Trophoblast cell (in vitro differentiated cells and primary cell): ENCODE measurements around the gene PDE4D.
"Not testable (repeated sequence)": the region's sequence is repeated elsewhere in the genome, so short reads cannot be mapped to it uniquely, and the experiment has no call there.

ENCODE experiments used
- DNase-seq, 2 donors: peaks; one replicate each; pipeline ENCODE4 v3.0.0-alpha.2; 2016
- H2AFZ ChIP-seq: 2 replicates; pipeline ENCODE4 v1.6.1; 2013; ENCODE audit warnings: low read length, moderate library complexity, mild to moderate bottlenecking; ENCODE audit not compliant: insufficient read depth, poor library complexity
- H2AK5ac ChIP-seq: 2 replicates; pipeline ENCODE4 v1.6.1; 2013; ENCODE audit warnings: mild to moderate bottlenecking, low read length
- H2BK120ac ChIP-seq: 2 replicates; pipeline ENCODE4 v1.6.1; 2013; ENCODE audit warnings: low read length, mild to moderate bottlenecking, moderate library complexity; ENCODE audit not compliant: insufficient read depth, poor library complexity
- H2BK12ac ChIP-seq: 2 replicates; pipeline ENCODE4 v1.6.1; 2013; ENCODE audit warnings: mild to moderate bottlenecking, low read length, moderate library complexity
- H2BK5ac ChIP-seq: 2 replicates; pipeline ENCODE4 v1.6.1; 2013; ENCODE audit warnings: low read length, low read depth, moderate library complexity, mild to moderate bottlenecking; ENCODE audit not compliant: poor library complexity
- H3K14ac ChIP-seq: 2 replicates; pipeline ENCODE4 v1.6.1; 2013; ENCODE audit warnings: mild to moderate bottlenecking, low read length
- H3K18ac ChIP-seq: 2 replicates; pipeline ENCODE4 v1.6.1; 2013; ENCODE audit warnings: mild to moderate bottlenecking, low read length
- H3K23ac ChIP-seq: 2 replicates; pipeline ENCODE4 v1.6.1; 2013; ENCODE audit warnings: low read length
- H3K27ac ChIP-seq: 2 replicates; pipeline ENCODE4 v1.5.1; 2013; ENCODE audit warnings: low read depth, mild to moderate bottlenecking, inconsistent platforms, low read length, moderate library complexity
- H3K27me3 ChIP-seq: 2 replicates; pipeline ENCODE4 v1.6.1; 2013; ENCODE audit warnings: inconsistent platforms, mild to moderate bottlenecking, low read length, moderate library complexity; ENCODE audit not compliant: insufficient read depth
- H3K36me3 ChIP-seq, 2 experiments: 1 replicate in 1 of 2; 2 replicates in 1 of 2; pipeline ENCODE4 v1.6.1; 2013; ENCODE audit warnings: low read length in 2 of 2, mild to moderate bottlenecking in 2 of 2, moderate library complexity in 1 of 2; ENCODE audit not compliant: insufficient read depth in 2 of 2, control insufficient read depth in 1 of 2
- H3K4ac ChIP-seq: 2 replicates; pipeline ENCODE4 v1.6.1; 2013; ENCODE audit warnings: low read depth, mild to moderate bottlenecking, low read length, moderate library complexity
- H3K4me1 ChIP-seq, 2 experiments: 1 replicate in 1 of 2; 2 replicates in 1 of 2; pipeline ENCODE4 v1.6.1; 2013; ENCODE audit warnings: low read length in 2 of 2, mild to moderate bottlenecking in 2 of 2, moderate library complexity in 1 of 2; ENCODE audit not compliant: insufficient read depth in 2 of 2, control insufficient read depth in 1 of 2
- H3K4me2 ChIP-seq: 2 replicates; pipeline ENCODE4 v1.6.1; 2013; ENCODE audit warnings: inconsistent platforms, mild to moderate bottlenecking, low read length, moderate library complexity
- H3K4me3 ChIP-seq: 2 replicates; pipeline ENCODE4 v1.5.1; 2013; ENCODE audit warnings: mild to moderate bottlenecking, low read depth, low read length, inconsistent platforms
- H3K79me1 ChIP-seq: one replicate; pipeline ENCODE4 v1.6.1; 2013; ENCODE audit warnings: low read length
- H3K79me2 ChIP-seq: 2 replicates; pipeline ENCODE4 v1.6.1; 2013; ENCODE audit warnings: low read length, mild to moderate bottlenecking; ENCODE audit not compliant: control insufficient read depth, insufficient read depth, poor library complexity
- H3K9ac ChIP-seq: 2 replicates; pipeline ENCODE4 v1.6.1; 2013; ENCODE audit warnings: mild to moderate bottlenecking, low read length
- H3K9me3 ChIP-seq: 2 replicates; pipeline ENCODE4 v1.6.1; 2013; ENCODE audit warnings: low read depth, mild to moderate bottlenecking, control low read depth, inconsistent platforms, low read length; ENCODE audit not compliant: insufficient read depth
- H4K12ac ChIP-seq: 2 replicates; pipeline ENCODE4 v1.6.1; 2013; ENCODE audit warnings: low read depth, mild to moderate bottlenecking, low read length, moderate library complexity
- H4K8ac ChIP-seq: 2 replicates; pipeline ENCODE4 v1.6.1; 2013; ENCODE audit warnings: low read depth, mild to moderate bottlenecking, low read length, moderate library complexity
- H4K91ac ChIP-seq: one replicate; pipeline ENCODE4 v1.6.1; 2013; ENCODE audit warnings: low read depth, mild to moderate bottlenecking, low read length, moderate library complexity
- WGBS: extraction: QIAGEN DNeasy Blood & Tissue Kit; methylation state at CpG from one replicate; pipeline ENCODE4 v1.1.7; 2013; ENCODE audit warnings: missing lambda C conversion rate; ENCODE audit not compliant: insufficient read length, insufficient coverage; ENCODE audit errors: extremely low coverage; 5-methylcytosine and 5-hydroxymethylcytosine counted together

Gene PDE4D

GRCh38 chr5:59467969-59468368 lies 425.6 kb downstream of the PDE4D start:
- Histone ChIP-seq H3K4me3 (no peak overlapping the region), H3K27me3 (no peaks in the 10 kb centered on the region), H3K4me2 (no peak overlapping the region), H2BK120ac (no peak overlapping the region), H3K9me3 (no peaks in the 10 kb centered on the region), H3K79me2 (no peaks in the 10 kb centered on the region), H3K27ac (no peak overlapping the region), H4K8ac (no peak overlapping the region), H3K23ac (no peak overlapping the region), H2AFZ (no peak overlapping the region), H3K9ac (no peak overlapping the region), H4K12ac (no peak overlapping the region), H3K79me1 (peaks cover 3% of the 10 kb centered on the region), H2BK12ac (no peak overlapping the region), H3K36me3 (no peaks in the 10 kb centered on the region), H4K91ac (no peak overlapping the region), H3K4ac (no peak overlapping the region), H3K4me1 (peaks cover 0 to 4% of the 10 kb centered on the region in 2 experiments), H3K18ac (no peak overlapping the region), H3K14ac (no peak overlapping the region), H2BK5ac (no peak overlapping the region), H2AK5ac (no peak overlapping the region)
- no peak for DNase-seq
- no CpG with 5 or more reads among the region's 2 CpGs for WGBS

GRCh38 chr5:59466271-59466670 lies 427.3 kb downstream of the PDE4D start:
- Histone ChIP-seq H3K36me3 (no peaks in the 10 kb centered on the region), H4K91ac (no peak overlapping the region), H3K23ac (no peak overlapping the region), H3K4me3 (no peak overlapping the region), H2AK5ac (no peak overlapping the region), H2BK12ac (no peak overlapping the region), H3K14ac (no peak overlapping the region), H2BK5ac (no peak overlapping the region), H3K18ac (no peak overlapping the region), H3K9ac (no peak overlapping the region), H4K12ac (no peak overlapping the region), H3K4me1 (peaks cover 0 to 4% of the 10 kb centered on the region in 2 experiments), H3K27me3 (no peaks in the 10 kb centered on the region), H2AFZ (no peak overlapping the region), H3K9me3 (no peaks in the 10 kb centered on the region), H3K79me1 (peaks cover 3% of the 10 kb centered on the region), H3K4ac (no peak overlapping the region), H3K4me2 (no peak overlapping the region), H3K27ac (no peak overlapping the region), H3K79me2 (no peaks in the 10 kb centered on the region), H4K8ac (no peak overlapping the region), H2BK120ac (no peak overlapping the region)
- DNase-seq, result no peak
- no CpG with 5 or more reads among the region's 2 CpGs for WGBS

- no peak overlapping the region for H3K4ac ChIP-seq
- H2BK12ac ChIP-seq, result no peak overlapping the region
- H2BK120ac ChIP-seq, result no peak overlapping the region
- no peak for DNase-seq
- H3K4me3 ChIP-seq, result no peak overlapping the region
- no peaks in the 10 kb centered on the region for H3K27me3 ChIP-seq
- no peaks in the 10 kb centered on the region for H3K36me3 ChIP-seq
- H4K8ac ChIP-seq, result no peak overlapping the region
- no peak overlapping the region for H4K91ac ChIP-seq
- no peaks in the 10 kb centered on the region for H3K79me2 ChIP-seq
- no peak overlapping the region for H2BK5ac ChIP-seq
- H3K27ac ChIP-seq, result no peak overlapping the region
- H3K4me2 ChIP-seq, result no peak overlapping the region
- no peaks in the 10 kb centered on the region for H3K9me3 ChIP-seq
- no peak overlapping the region for H2AK5ac ChIP-seq
- H3K18ac ChIP-seq, result no peak overlapping the region
- WGBS, result no CpG with 5 or more reads among the region's 3 CpGs
- H3K9ac ChIP-seq, result no peak overlapping the region
- H3K79me1 ChIP-seq, result peaks cover 3% of the 10 kb centered on the region
- H3K14ac ChIP-seq, result no peak overlapping the region
- H3K23ac ChIP-seq, result no peak overlapping the region
- peaks cover 0 to 4% of the 10 kb centered on the region in 2 experiments for H3K4me1 ChIP-seq
- H2AFZ ChIP-seq, result no peak overlapping the region
- no peak overlapping the region for H4K12ac ChIP-seq
Observed at GRCh38 chr5:59464969-59465368, 428.6 kb downstream of the PDE4D start.

- H4K12ac ChIP-seq, H3K4me3 ChIP-seq, H2BK5ac ChIP-seq, H3K9ac ChIP-seq, H4K8ac ChIP-seq, H3K79me2 ChIP-seq, H3K4me2 ChIP-seq, H3K4ac ChIP-seq, H3K79me1 ChIP-seq, H3K27me3 ChIP-seq, H3K18ac ChIP-seq, H3K9me3 ChIP-seq, H4K91ac ChIP-seq, H3K23ac ChIP-seq, H3K27ac ChIP-seq, H3K36me3 ChIP-seq, H3K14ac ChIP-seq, DNase-seq, H2AFZ ChIP-seq, H2AK5ac ChIP-seq, H2BK12ac ChIP-seq, H2BK120ac ChIP-seq, H3K4me1 ChIP-seq: not testable (repeated sequence)
- WGBS, result no CpG with 5 or more reads among the region's 4 CpGs
Observed at GRCh38 chr5:59463618-59464166, 429.8 kb downstream of the PDE4D start.
